Fibroblast of villous mesenchyme (primary cell): ENCODE results near the gene ZBTB34. TPM values are rescaled to one million over a fixed set of nuclear protein-coding genes. Genes with fewer than 3 reads are reported as not detected.

Experiments
- DNase-seq: peaks from one replicate; pipeline ENCODE4 v3.0.0-alpha.2; 2010; ENCODE audit warnings: low read depth
- H3K4me3 ChIP-seq: 2 replicates; pipeline ENCODE4 v1.5.1; 2011; ENCODE audit warnings: low read depth, mild to moderate bottlenecking, low read length
- total RNA-seq: library from RNA; depleted of rRNA; stranded (reverse); fragments of >200 nt; gene quantifications from 2 replicates; pipeline ENCODE4 v1.2.3, GENCODE V29; 2012
- TF ChIP-seq, protein P1 (sequence below): IDR thresholded peaks from 2 replicates; pipeline ENCODE4 v1.5.1; 2012; ENCODE audit warnings: low read depth, mild to moderate bottlenecking, low read length; ENCODE audit not compliant: insufficient read depth

ZBTB34 gene
- total RNA-seq, 1 donor = 6.9 TPM

DNA sequence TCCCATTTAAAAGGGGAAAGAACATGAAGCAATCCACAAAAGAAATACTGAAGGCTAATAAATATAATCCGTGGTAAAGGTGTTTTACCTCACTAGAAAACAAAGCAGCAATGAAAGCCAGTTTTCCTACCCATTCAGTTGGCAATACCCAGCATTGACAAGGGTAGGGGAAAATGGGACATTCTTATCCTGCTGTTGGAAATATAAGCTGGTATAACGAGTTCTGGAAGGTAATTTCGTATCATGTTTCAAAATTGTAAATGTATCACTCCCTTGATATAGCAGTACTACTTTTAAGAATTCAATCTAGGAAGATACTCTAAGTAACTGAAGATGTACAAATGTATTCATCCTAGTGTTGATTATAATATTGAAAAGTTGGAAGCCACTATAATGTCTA is 31.2 kb downstream of the ZBTB34 start:
- DNase-seq = no peak
- no peak overlapping the region for H3K4me3 ChIP-seq
- TF ChIP-seq, protein P1, sequence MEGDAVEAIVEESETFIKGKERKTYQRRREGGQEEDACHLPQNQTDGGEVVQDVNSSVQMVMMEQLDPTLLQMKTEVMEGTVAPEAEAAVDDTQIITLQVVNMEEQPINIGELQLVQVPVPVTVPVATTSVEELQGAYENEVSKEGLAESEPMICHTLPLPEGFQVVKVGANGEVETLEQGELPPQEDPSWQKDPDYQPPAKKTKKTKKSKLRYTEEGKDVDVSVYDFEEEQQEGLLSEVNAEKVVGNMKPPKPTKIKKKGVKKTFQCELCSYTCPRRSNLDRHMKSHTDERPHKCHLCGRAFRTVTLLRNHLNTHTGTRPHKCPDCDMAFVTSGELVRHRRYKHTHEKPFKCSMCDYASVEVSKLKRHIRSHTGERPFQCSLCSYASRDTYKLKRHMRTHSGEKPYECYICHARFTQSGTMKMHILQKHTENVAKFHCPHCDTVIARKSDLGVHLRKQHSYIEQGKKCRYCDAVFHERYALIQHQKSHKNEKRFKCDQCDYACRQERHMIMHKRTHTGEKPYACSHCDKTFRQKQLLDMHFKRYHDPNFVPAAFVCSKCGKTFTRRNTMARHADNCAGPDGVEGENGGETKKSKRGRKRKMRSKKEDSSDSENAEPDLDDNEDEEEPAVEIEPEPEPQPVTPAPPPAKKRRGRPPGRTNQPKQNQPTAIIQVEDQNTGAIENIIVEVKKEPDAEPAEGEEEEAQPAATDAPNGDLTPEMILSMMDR = no peak

DNA sequence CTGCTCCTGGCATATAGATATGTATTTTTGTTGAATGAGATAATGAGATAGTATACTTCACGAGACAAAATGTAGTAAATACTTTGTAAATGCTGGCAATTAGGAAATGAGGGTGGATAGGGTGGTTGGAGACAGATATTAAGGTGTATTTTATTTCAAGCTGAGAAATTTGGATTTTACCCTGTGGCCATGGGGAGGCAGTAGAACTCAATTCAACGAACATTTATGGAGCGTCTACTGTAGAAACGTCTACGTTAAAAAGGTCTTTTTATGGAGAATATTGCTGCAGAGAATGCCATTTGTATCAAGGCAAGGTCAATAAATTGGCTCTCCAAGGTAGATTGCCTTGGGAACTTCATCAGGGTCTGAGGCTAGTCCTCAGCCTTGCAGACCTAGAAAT is 32.6 kb downstream of the ZBTB34 start:
- no peak for DNase-seq
- no peak overlapping the region for H3K4me3 ChIP-seq
- TF ChIP-seq, protein P1 = no peak

DNA sequence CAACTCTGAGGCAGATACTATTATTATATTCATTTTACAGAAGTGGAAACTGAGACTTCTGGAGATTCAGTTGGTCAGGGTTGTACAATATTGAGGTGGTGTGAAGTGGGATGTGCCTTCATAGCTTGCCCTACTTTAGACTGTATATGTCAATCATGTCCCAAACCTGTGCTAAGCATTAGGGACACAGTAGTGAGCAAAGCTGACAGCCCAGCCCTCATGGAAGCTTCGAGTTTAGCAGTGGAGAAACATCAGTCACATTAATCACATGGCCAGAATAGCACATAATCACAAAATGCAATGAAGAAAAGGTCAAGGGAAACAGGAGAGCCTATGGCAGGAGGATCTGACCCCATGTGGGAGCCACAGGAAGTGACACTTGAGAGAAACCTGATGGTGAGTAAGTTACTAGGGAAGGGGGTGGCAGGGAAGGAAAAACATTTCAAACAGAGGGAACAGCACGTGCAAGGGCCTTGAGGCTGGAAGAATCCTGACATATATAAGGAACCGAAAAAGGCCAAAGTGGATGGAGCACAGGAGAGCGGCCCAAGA is 33.7 kb downstream of the ZBTB34 start:
- no peak for DNase-seq
- TF ChIP-seq, protein P1 = no peak
- H3K4me3 ChIP-seq = no peak overlapping the region

DNA sequence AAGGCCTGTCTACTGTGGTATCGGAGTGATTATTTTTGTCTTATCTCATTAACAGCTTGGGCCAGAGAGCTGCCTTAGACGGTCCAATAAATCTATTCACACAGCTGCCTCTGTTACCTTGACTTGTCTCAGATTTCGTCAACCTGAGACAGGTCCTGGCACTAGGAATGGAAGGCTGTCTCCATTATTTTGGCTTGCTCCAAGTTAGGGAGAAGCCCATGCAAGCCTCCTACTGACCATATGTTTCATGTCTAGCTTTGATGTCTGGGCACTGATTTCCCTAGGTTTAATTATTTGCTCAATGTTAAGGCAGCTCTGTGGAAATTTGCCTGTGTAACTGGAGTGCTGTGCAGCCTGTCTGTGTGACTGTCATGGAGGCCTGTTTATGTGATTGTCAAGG is 41.8 kb downstream of the ZBTB34 start:
- TF ChIP-seq, protein P1 = no peak
- no peak overlapping the region for H3K4me3 ChIP-seq
- no peak for DNase-seq

DNA sequence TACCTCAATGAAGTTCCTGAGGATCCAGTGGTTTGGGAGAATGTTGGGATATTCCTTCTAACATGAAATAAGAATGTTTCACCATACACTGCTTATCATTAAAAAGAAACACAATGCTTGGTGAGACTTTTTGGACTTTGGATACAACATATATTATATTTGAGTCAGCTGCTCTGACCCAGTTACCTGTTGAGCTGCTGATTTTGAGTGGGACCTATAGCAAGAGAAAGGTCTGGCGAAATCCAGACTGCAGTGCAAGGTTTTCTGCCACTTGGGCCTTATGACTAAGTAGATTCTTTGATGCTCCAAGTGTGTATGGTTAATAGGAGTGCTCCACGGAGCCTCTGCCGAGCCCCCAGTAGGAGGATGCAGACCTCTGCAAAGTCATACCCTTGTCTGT is 44.1 kb downstream of the ZBTB34 start:
- TF ChIP-seq, protein P1 = no peak
- DNase-seq = no peak
- no peak overlapping the region for H3K4me3 ChIP-seq

DNA sequence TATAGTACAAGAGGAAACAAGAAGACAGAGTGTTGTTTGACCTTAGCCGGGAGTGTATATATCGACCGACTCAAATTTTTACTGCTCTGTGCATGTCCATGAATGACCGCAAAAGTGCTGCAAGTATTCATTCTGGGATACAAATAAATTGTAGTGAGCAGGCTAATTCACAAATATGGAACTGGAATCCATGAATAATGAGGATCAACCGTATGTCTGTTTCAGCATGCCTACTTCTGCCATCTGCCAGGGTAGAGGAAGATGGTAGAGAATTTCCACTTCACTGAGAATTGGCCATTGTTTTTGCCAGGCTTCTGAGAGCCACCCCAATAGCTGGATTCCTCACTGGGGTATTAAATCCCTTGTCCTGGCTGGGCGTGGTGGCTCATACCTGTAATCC is 45.7 kb downstream of the ZBTB34 start:
- no peak overlapping the region for H3K4me3 ChIP-seq
- no peak for DNase-seq
- TF ChIP-seq, protein P1 = no peak

DNA sequence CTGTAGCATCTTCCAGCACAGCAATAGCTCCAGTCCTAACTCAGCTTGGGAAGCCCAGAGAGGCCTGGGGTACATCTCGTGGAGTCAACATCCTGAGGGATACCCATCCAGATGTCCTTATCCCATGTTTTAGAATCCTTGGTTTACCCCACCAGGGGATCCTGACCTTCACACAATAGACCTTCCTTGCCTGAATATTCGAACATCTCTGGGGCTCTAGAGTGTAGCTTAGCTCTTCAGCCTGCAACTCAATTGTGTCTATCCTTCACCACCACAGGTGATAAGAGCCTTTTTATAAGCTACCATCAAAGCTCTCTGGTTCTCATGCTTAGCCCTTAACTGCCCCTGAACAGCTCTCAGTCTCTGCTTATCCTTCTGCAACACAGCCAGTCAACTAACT is 46.6 kb downstream of the ZBTB34 start:
- H3K4me3 ChIP-seq = no peak overlapping the region
- TF ChIP-seq, protein P1 = no peak
- no peak for DNase-seq
